ENCODE results near the gene TCTN3.

The TCTN3 gene

DNA sequence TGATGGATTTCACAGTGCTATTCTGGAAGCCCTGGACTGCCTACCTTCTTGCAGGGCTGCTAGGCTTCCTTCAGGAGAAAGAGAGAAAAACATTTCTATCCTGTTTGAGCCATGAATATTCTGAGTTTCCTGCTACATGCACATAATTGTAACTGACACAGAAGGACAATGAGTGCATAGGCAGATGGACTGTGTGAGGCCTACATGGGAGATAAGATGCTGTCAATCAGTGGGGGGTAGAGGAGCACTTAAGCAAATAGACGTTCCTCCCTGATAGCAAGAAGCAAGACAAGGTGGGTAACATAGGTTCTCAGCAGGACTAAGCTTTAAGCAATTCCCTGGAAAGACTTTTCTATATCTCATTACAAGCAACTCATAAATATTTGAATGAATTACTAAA lies 48.8 kb downstream of the TCTN3 start:
- DNase-seq = no peak
- Histone ChIP-seq H3K4me1 (ENCODE audit: control insufficient read depth, insufficient read depth, low read depth, low read length) (peaks cover 4% of the 10 kb centered on the region), H3K36me3 (ENCODE audit: control insufficient read depth in 1 of 2, insufficient read depth in 2 of 2, low read depth in 1 of 2, low read length in 2 of 2) (peaks cover 48 to 85% of the 10 kb centered on the region in 2 experiments), H3K18ac (ENCODE audit: low read depth in 1 of 2, low read length in 2 of 2) (no peak overlapping the region), H3K79me1 (replicated peaks; ENCODE audit: low read length, poor library complexity, severe bottlenecking) (peaks cover 44% of the 10 kb centered on the region), H3K9me3 (ENCODE audit: control insufficient read depth, low read length) (no peaks in the 10 kb centered on the region), H4K91ac (ENCODE audit: low read length) (no peak overlapping the region), H3K4me3 (ENCODE audit: insufficient read depth in 1 of 2, low read depth in 1 of 2, low read length in 2 of 2) (no peak overlapping the region), H3K27ac (ENCODE audit: low read length, poor library complexity, severe bottlenecking) (no peak overlapping the region), H3K27me3 (ENCODE audit: control insufficient read depth in 1 of 2, insufficient read depth in 1 of 2, low read length in 2 of 2) (no peaks in the 10 kb centered on the region), H2AK5ac (ENCODE audit: low read length, severe bottlenecking) (no peak overlapping the region), H3K14ac (ENCODE audit: low read length in 2 of 2) (no peak overlapping the region), H2BK5ac (ENCODE audit: low read depth, low read length, poor library complexity, severe bottlenecking) (no peak overlapping the region), H2AFZ (ENCODE audit: low read depth, low read length) (no peak overlapping the region), H4K8ac (ENCODE audit: low read length) (no peak overlapping the region), H2BK120ac (ENCODE audit: low read depth, low read length) (no peak overlapping the region), H3K23ac (ENCODE audit: low read length in 2 of 2) (no peak overlapping the region), H3K9ac (ENCODE audit: low read length) (no peak overlapping the region), H3K4me2 (ENCODE audit: low read length, poor library complexity, severe bottlenecking) (no peak overlapping the region), H2BK12ac (ENCODE audit: low read length in 2 of 2) (no peak overlapping the region), H3K4ac (ENCODE audit: low read depth in 1 of 2, low read length in 2 of 2) (no peak overlapping the region), H2BK15ac (ENCODE audit: low read depth, poor library complexity, severe bottlenecking) (no peak overlapping the region)
- WGBS = 33% methylated on average over 1 of the region's 1 CpG

DNA sequence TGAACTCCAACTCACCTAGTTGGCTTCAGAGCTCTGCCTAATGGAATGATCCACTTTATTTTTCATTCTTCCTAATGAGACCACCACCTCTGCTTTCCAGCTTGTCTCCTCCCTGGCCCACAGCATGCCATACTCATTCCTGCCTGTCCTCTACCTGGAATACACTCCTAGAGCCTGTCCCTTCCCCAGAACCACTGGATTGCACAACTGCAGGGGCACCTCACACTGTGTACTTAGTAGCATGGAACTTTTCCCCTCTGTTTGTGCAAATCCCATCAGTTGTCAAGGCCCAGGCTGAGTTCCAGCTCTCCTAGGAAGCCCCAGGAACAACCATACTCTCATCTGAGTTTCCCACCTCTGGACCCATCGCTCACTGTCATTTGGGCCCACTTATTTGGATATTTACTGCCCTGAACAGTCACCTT lies 52.8 kb downstream of the TCTN3 start:
- no peak overlapping the region for H2BK12ac ChIP-seq (ENCODE audit: low read length in 2 of 2)
- H3K9ac ChIP-seq (ENCODE audit: low read length) = no peak overlapping the region
- H3K4ac ChIP-seq (ENCODE audit: low read depth in 1 of 2, low read length in 2 of 2) = no peak overlapping the region
- H3K23ac ChIP-seq (ENCODE audit: low read length in 2 of 2) = no peak overlapping the region
- H3K36me3 ChIP-seq (ENCODE audit: control insufficient read depth in 1 of 2, insufficient read depth in 2 of 2, low read depth in 1 of 2, low read length in 2 of 2) = peaks cover 50 to 88% of the 10 kb centered on the region in 2 experiments
- H4K8ac ChIP-seq (ENCODE audit: low read length) = no peak overlapping the region
- H4K91ac ChIP-seq (ENCODE audit: low read length) = no peak overlapping the region
- H3K18ac ChIP-seq (ENCODE audit: low read depth in 1 of 2, low read length in 2 of 2) = no peak overlapping the region
- H3K4me3 ChIP-seq (ENCODE audit: insufficient read depth in 1 of 2, low read depth in 1 of 2, low read length in 2 of 2) = no peak overlapping the region
- H3K4me1 ChIP-seq (ENCODE audit: control insufficient read depth, insufficient read depth, low read depth, low read length) = peaks cover 1% of the 10 kb centered on the region
- H2BK15ac ChIP-seq (ENCODE audit: low read depth, poor library complexity, severe bottlenecking) = no peak overlapping the region
- H3K14ac ChIP-seq (ENCODE audit: low read length in 2 of 2) = no peak overlapping the region
- no peak overlapping the region for H3K27ac ChIP-seq (ENCODE audit: low read length, poor library complexity, severe bottlenecking)
- H2AFZ ChIP-seq (ENCODE audit: low read depth, low read length) = no peak overlapping the region
- WGBS = 100% methylated on average over 1 of the region's 1 CpG
- no peaks in the 10 kb centered on the region for H3K27me3 ChIP-seq (ENCODE audit: control insufficient read depth in 1 of 2, insufficient read depth in 1 of 2, low read length in 2 of 2)
- H3K79me1 ChIP-seq (replicated peaks; ENCODE audit: low read length, poor library complexity, severe bottlenecking) = peaks cover 43% of the 10 kb centered on the region
- H2AK5ac ChIP-seq (ENCODE audit: low read length, severe bottlenecking) = no peak overlapping the region
- no peak overlapping the region for H2BK120ac ChIP-seq (ENCODE audit: low read depth, low read length)
- H2BK5ac ChIP-seq (ENCODE audit: low read depth, low read length, poor library complexity, severe bottlenecking) = no peak overlapping the region
- no peaks in the 10 kb centered on the region for H3K9me3 ChIP-seq (ENCODE audit: control insufficient read depth, low read length)
- no peak for DNase-seq
- no peak overlapping the region for H3K4me2 ChIP-seq (ENCODE audit: low read length, poor library complexity, severe bottlenecking)

DNA sequence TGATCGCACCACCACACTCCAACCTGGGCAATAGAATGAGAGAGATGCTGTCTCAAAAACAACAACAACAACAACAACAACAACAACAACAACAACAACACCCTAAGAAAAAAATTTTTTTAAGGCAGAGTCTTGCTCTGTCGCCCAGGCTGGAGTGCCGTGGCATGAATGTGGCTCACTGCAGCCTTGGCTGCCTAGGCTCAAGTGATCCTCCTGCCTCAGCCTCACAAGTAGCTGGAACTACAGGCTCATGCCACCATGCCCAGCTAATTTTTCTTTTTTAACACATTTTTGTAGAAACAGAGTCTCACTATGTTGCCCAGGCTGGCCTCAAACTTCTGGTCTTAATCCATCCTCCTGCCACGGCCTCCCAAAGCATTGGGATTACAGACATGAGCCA lies 55.8 kb downstream of the TCTN3 start:
- Histone ChIP-seq H2BK120ac (ENCODE audit: low read depth, low read length) (no peak overlapping the region), H3K27ac (ENCODE audit: low read length, poor library complexity, severe bottlenecking) (no peak overlapping the region), H3K36me3 (ENCODE audit: control insufficient read depth in 1 of 2, insufficient read depth in 2 of 2, low read depth in 1 of 2, low read length in 2 of 2) (peaks cover 49 to 94% of the 10 kb centered on the region in 2 experiments), H2BK15ac (ENCODE audit: low read depth, poor library complexity, severe bottlenecking) (no peak overlapping the region), H3K4ac (ENCODE audit: low read depth in 1 of 2, low read length in 2 of 2) (no peak overlapping the region), H4K8ac (ENCODE audit: low read length) (no peak overlapping the region), H3K4me3 (ENCODE audit: insufficient read depth in 1 of 2, low read depth in 1 of 2, low read length in 2 of 2) (no peak overlapping the region), H3K18ac (ENCODE audit: low read depth in 1 of 2, low read length in 2 of 2) (no peak overlapping the region), H3K9me3 (ENCODE audit: control insufficient read depth, low read length) (no peaks in the 10 kb centered on the region), H2AK5ac (ENCODE audit: low read length, severe bottlenecking) (no peak overlapping the region), H3K79me1 (replicated peaks; ENCODE audit: low read length, poor library complexity, severe bottlenecking) (peaks cover 36% of the 10 kb centered on the region), H3K4me1 (ENCODE audit: control insufficient read depth, insufficient read depth, low read depth, low read length) (no peaks in the 10 kb centered on the region), H3K9ac (ENCODE audit: low read length) (no peak overlapping the region), H2BK12ac (ENCODE audit: low read length in 2 of 2) (no peak overlapping the region), H3K14ac (ENCODE audit: low read length in 2 of 2) (no peak overlapping the region), H2BK5ac (ENCODE audit: low read depth, low read length, poor library complexity, severe bottlenecking) (no peak overlapping the region), H2AFZ (ENCODE audit: low read depth, low read length) (no peak overlapping the region), H3K27me3 (ENCODE audit: control insufficient read depth in 1 of 2, insufficient read depth in 1 of 2, low read length in 2 of 2) (no peaks in the 10 kb centered on the region), H4K91ac (ENCODE audit: low read length) (no peak overlapping the region), H3K23ac (ENCODE audit: low read length in 2 of 2) (no peak overlapping the region), H3K4me2 (ENCODE audit: low read length, poor library complexity, severe bottlenecking) (no peak overlapping the region)
- 96% methylated on average over 4 of the region's 4 CpGs for WGBS
- DNase-seq = no peak

DNA sequence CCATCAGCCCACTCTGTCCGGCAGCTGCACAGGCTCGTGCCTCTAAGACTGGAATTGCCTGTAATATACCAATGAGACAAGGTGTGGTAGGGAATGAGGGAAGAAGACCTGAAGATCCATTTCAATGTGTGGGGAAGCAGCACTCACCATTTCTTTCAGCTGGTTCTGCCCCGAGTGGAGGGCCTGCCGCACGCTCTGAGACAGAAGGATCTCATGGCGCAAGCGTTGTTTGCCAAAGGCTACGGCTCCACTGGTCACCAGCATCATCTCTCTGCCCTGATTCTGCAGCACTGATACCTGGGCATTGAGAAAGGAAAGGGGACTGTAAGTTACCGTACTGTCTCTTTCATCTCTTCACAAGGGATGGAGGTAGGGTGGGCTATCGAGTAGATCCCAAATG lies 56.6 kb downstream of the TCTN3 start:
- H2BK12ac ChIP-seq (ENCODE audit: low read length in 2 of 2) = no peak overlapping the region
- H4K91ac ChIP-seq (ENCODE audit: low read length) = no peak overlapping the region
- no peak overlapping the region for H2AFZ ChIP-seq (ENCODE audit: low read depth, low read length)
- H3K4ac ChIP-seq (ENCODE audit: low read depth in 1 of 2, low read length in 2 of 2) = no peak overlapping the region
- H3K4me1 ChIP-seq (ENCODE audit: control insufficient read depth, insufficient read depth, low read depth, low read length) = peaks cover 2% of the 10 kb centered on the region
- no peak overlapping the region for H3K9ac ChIP-seq (ENCODE audit: low read length)
- WGBS = 98% methylated on average over 10 of the region's 10 CpGs
- no peak for DNase-seq
- H3K27ac ChIP-seq (ENCODE audit: low read length, poor library complexity, severe bottlenecking) = no peak overlapping the region
- no peaks in the 10 kb centered on the region for H3K9me3 ChIP-seq (ENCODE audit: control insufficient read depth, low read length)
- no peak overlapping the region for H2BK5ac ChIP-seq (ENCODE audit: low read depth, low read length, poor library complexity, severe bottlenecking)
- H3K27me3 ChIP-seq (ENCODE audit: control insufficient read depth in 1 of 2, insufficient read depth in 1 of 2, low read length in 2 of 2) = no peaks in the 10 kb centered on the region
- no peak overlapping the region for H3K4me3 ChIP-seq (ENCODE audit: insufficient read depth in 1 of 2, low read depth in 1 of 2, low read length in 2 of 2)
- H3K36me3 ChIP-seq (ENCODE audit: control insufficient read depth in 1 of 2, insufficient read depth in 2 of 2, low read depth in 1 of 2, low read length in 2 of 2) = peaks cover 46 to 94% of the 10 kb centered on the region in 2 experiments
- H3K14ac ChIP-seq (ENCODE audit: low read length in 2 of 2) = no peak overlapping the region
- no peak overlapping the region for H2BK15ac ChIP-seq (ENCODE audit: low read depth, poor library complexity, severe bottlenecking)
- H3K79me1 ChIP-seq (replicated peaks; ENCODE audit: low read length, poor library complexity, severe bottlenecking) = peaks cover 31% of the 10 kb centered on the region
- H3K18ac ChIP-seq (ENCODE audit: low read depth in 1 of 2, low read length in 2 of 2) = no peak overlapping the region
- no peak overlapping the region for H3K23ac ChIP-seq (ENCODE audit: low read length in 2 of 2)
- no peak overlapping the region for H2AK5ac ChIP-seq (ENCODE audit: low read length, severe bottlenecking)
- H3K4me2 ChIP-seq (ENCODE audit: low read length, poor library complexity, severe bottlenecking) = no peak overlapping the region
- no peak overlapping the region for H2BK120ac ChIP-seq (ENCODE audit: low read depth, low read length)
- H4K8ac ChIP-seq (ENCODE audit: low read length) = no peak overlapping the region

Measured in mesenchymal stem cell (in vitro differentiated cells and primary cell).